ENCODE measurements around the gene ZNF217. TPM values are rescaled to one million over a fixed set of nuclear protein-coding genes. Genes with fewer than 3 reads are reported as not detected.

Gene ZNF217
- total RNA-seq, 4 donors from 2014 or later: 18.0 to 42.8 (median 27.8) TPM

- peak overlapping the region; percentile 69 to 89 (median 72) for H3K27ac ChIP-seq
- H3K36me3 ChIP-seq: peaks cover 36 to 41% of the 10 kb centered on the region in 2 donors
- TF ChIP-seq CTCF (IDR thresholded peaks at IDR 0.05): no peak
- TF ChIP-seq POLR2A (IDR thresholded peaks at IDR 0.05): no peak
- intact Hi-C loops (cut with DNase I): loop anchor here (5.0 kb wide), 2 partner anchors 338 to 363 kb away; no protein-coding TSS in a partner anchor
- H3K27me3 ChIP-seq: no peaks in the 10 kb centered on the region
- WGBS, 2 donors: 59 to 64% methylated on average over 10 of the region's 10 CpGs
- peaks cover 19 to 53% of the 10 kb centered on the region in 2 donors for H3K4me1 ChIP-seq
- no peak for DNase-seq
- no peaks in the 10 kb centered on the region for H3K9me3 ChIP-seq
- H3K4me3 ChIP-seq (replicated peaks in 1 of 3): no peak overlapping the region
These were observed 13.9 kb downstream of the ZNF217 start for GRCh38 chr20:53579581-53580375.

GRCh38 chr20:53579266-53579580 is 14.4 kb downstream of the ZNF217 start:
- intact Hi-C loops (cut with DNase I): loop anchor here (5.0 kb wide), 2 partner anchors 338 to 363 kb away; no protein-coding TSS in a partner anchor
- WGBS, 2 donors: 78 to 83% methylated on average over 2 of the region's 2 CpGs
- Histone ChIP-seq H3K27ac (peak overlapping the region; percentile 69 to 89 (median 72)), H3K4me1 (peaks cover 19 to 52% of the 10 kb centered on the region in 2 donors), H3K4me3 (replicated peaks in 1 of 3) (no peak overlapping the region), H3K9me3 (no peaks in the 10 kb centered on the region), H3K27me3 (no peaks in the 10 kb centered on the region), H3K36me3 (peaks cover 40 to 46% of the 10 kb centered on the region in 2 donors)
- TF ChIP-seq CTCF (IDR thresholded peaks at IDR 0.05) (no peak), POLR2A (IDR thresholded peaks at IDR 0.05) (no peak)
- DNase-seq: no peak

GRCh38 chr20:53578492-53579222 is 15.0 kb downstream of the ZNF217 start:
- H3K27ac ChIP-seq: peak overlapping the region; percentile 69 to 89 (median 72)
- peak; percentile 44 to 55 for DNase-seq
- H3K4me3 ChIP-seq (replicated peaks in 1 of 3): no peak overlapping the region
- peaks cover 19 to 47% of the 10 kb centered on the region in 2 donors for H3K4me1 ChIP-seq
- H3K27me3 ChIP-seq: no peaks in the 10 kb centered on the region
- peak; percentile 79 to 99 (median 94) for TF ChIP-seq CTCF (IDR thresholded peaks at IDR 0.05)
- TF ChIP-seq POLR2A (IDR thresholded peaks at IDR 0.05): no peak
- no peaks in the 10 kb centered on the region for H3K9me3 ChIP-seq
- 22 to 29% methylated on average over 10 of the region's 10 CpGs for WGBS, 2 donors
- intact Hi-C loops (cut with DNase I): loop anchor here (5.0 kb wide), 2 partner anchors 339 to 364 kb away; no protein-coding TSS in a partner anchor
- peaks cover 43 to 52% of the 10 kb centered on the region in 2 donors for H3K36me3 ChIP-seq

GRCh38 chr20:53576586-53577318 is 16.9 kb downstream of the ZNF217 start:
- no peak for DNase-seq
- intact Hi-C loops (cut with DNase I): loop anchor here (5.0 kb wide), 2 partner anchors 341 to 366 kb away; no protein-coding TSS in a partner anchor
- TF ChIP-seq CTCF (IDR thresholded peaks at IDR 0.05) (no peak), POLR2A (IDR thresholded peaks at IDR 0.05) (no peak)
- Histone ChIP-seq H3K4me3 (replicated peaks in 1 of 3) (no peak overlapping the region), H3K4me1 (peaks cover 19 to 31% of the 10 kb centered on the region in 2 donors), H3K27ac (no peak overlapping the region), H3K27me3 (no peaks in the 10 kb centered on the region), H3K36me3 (peaks cover 35 to 60% of the 10 kb centered on the region in 2 donors), H3K9me3 (no peaks in the 10 kb centered on the region)
- WGBS, 2 donors: 92 to 93% methylated on average over 12 of the region's 12 CpGs

Measured in thyroid gland (tissue), 4 donors.